ENCODE measurements around the gene ZGLP1.

- TF ChIP-seq CTCF (IDR thresholded peaks at IDR 0.05) = no peak
- TF ChIP-seq POLR2A (IDR thresholded peaks at IDR 0.05) = no peak
Measured at GRCh38 chr19:10256970-10257615, 52.5 kb downstream of the ZGLP1 start.
